HG02970 (cell line): Measurements from ENCODE around the gene BCL7C.

ENCODE experiments used
- ATAC-seq: cut with Tn5 transposase; IDR thresholded peaks from one replicate; pipeline ENCODE4 v1.9.1; 2021; ENCODE audit warnings: mild to moderate bottlenecking, moderate library complexity, moderate number of reproducible peaks; ENCODE audit not compliant: unreplicated experiment, low FRiP score

Gene BCL7C

GRCh38 chr16:30922960-30923535 lies 29.2 kb upstream of the BCL7C start:
- ATAC-seq = peak; percentile 67

GRCh38 chr16:30922420-30922959 lies 28.6 kb upstream of the BCL7C start:
- peak; percentile 77 for ATAC-seq

- peak; percentile 2 for ATAC-seq
Measured at GRCh38 chr16:30921748-30922419, 28.0 kb upstream of the BCL7C start.

- ATAC-seq = no peak
Measured at GRCh38 chr16:30921459-30921747, 27.5 kb upstream of the BCL7C start.

- ATAC-seq = no peak
Measured at GRCh38 chr16:30920891-30921290, 27.0 kb upstream of the BCL7C start.

- no peak for ATAC-seq
Measured at GRCh38 chr16:30918614-30919013, 24.7 kb upstream of the BCL7C start.

GRCh38 chr16:30914830-30915229 lies 21.0 kb upstream of the BCL7C start:
- no peak for ATAC-seq

- no peak for ATAC-seq
Measured at GRCh38 chr16:30912794-30913412, 19.0 kb upstream of the BCL7C start.

- ATAC-seq = no peak
Measured at GRCh38 chr16:30910427-30911029, 16.7 kb upstream of the BCL7C start.

GRCh38 chr16:30907064-30907463 lies 13.2 kb upstream of the BCL7C start:
- ATAC-seq = no peak

- ATAC-seq = no peak
Measured at GRCh38 chr16:30904114-30904780, 10.4 kb upstream of the BCL7C start.

- no peak for ATAC-seq
Measured at GRCh38 chr16:30903596-30903995, 9.7 kb upstream of the BCL7C start.

GRCh38 chr16:30903002-30903401 lies 9.1 kb upstream of the BCL7C start:
- ATAC-seq = no peak

- no peak for ATAC-seq
Measured at GRCh38 chr16:30902029-30902972, 8.4 kb upstream of the BCL7C start.

GRCh38 chr16:30901201-30902028 lies 7.5 kb upstream of the BCL7C start:
- ATAC-seq = no peak

- ATAC-seq = no peak
Measured at GRCh38 chr16:30900588-30900987, 6.7 kb upstream of the BCL7C start.

- no peak for ATAC-seq
Measured at GRCh38 chr16:30899794-30900193, 5.9 kb upstream of the BCL7C start.

GRCh38 chr16:30896889-30897733 lies 3.2 kb upstream of the BCL7C start:
- no peak for ATAC-seq
